ENCODE measurements around the gene PHF20. TPM values are rescaled to one million over a fixed set of nuclear protein-coding genes. Genes with fewer than 3 reads are reported as not detected.
A peak's percentile ranks its signal among the peaks of the same experiment; 100 is the strongest.

The PHF20 gene
- total RNA-seq, 1 experiment from 2014 or later, result 65.8 TPM

GRCh38 chr20:35830264-35830663 lies 58.4 kb downstream of the PHF20 start (continued):
- TF ChIP-seq SOX15 (CRISPR knock-in tag; IDR thresholded peaks at IDR 0.05) (no peak), E2F4 (CRISPR knock-in tag; IDR thresholded peaks at IDR 0.05; ENCODE audit: borderline replicate concordance, low read depth) (no peak)

- CTCF ChIA-PET, result no interaction called here
- H3K27me3 Mint-ChIP-seq (ENCODE audit: low read depth), result no peaks in the 10 kb centered on the region
- peaks cover 23% of the 10 kb centered on the region for H3K36me3 Mint-ChIP-seq
- no peaks in the 10 kb centered on the region for H3K4me1 Mint-ChIP-seq
- peaks cover 9% of the 10 kb centered on the region for H3K9me3 Mint-ChIP-seq
- ATAC-seq, result no peak
- POLR2A ChIA-PET, result no interaction called here
- no peak overlapping the region for H3K4me3 Mint-ChIP-seq
- TF ChIP-seq AR (CRISPR knock-in tag; IDR thresholded peaks at IDR 0.05) (no peak), ELF4 (CRISPR knock-in tag; IDR thresholded peaks at IDR 0.05; ENCODE audit: low read depth) (no peak), EMX1 (CRISPR knock-in tag; IDR thresholded peaks at IDR 0.05) (no peak), ATF3 (CRISPR knock-in tag; conservative IDR thresholded peaks at IDR 0.05) (no peak)
- H3K27ac Mint-ChIP-seq, result no peak overlapping the region
- DNase-seq (ENCODE audit: low spot score), result no peak
These were observed 59.2 kb downstream of the PHF20 start for GRCh38 chr20:35831029-35831428.

- peak overlapping the region; percentile 25 for H3K27ac Mint-ChIP-seq
These were observed 60.2 kb downstream of the PHF20 start for GRCh38 chr20:35831971-35832370.

GRCh38 chr20:35833241-35833640 lies 61.4 kb downstream of the PHF20 start:
- H3K9me3 Mint-ChIP-seq, result peaks cover 9% of the 10 kb centered on the region
- CTCF ChIA-PET, result no interaction called here
- TF ChIP-seq E2F4 (CRISPR knock-in tag; IDR thresholded peaks at IDR 0.05; ENCODE audit: borderline replicate concordance, low read depth), result no peak
- TF ChIP-seq ATF6 (CRISPR knock-in tag; IDR thresholded peaks at IDR 0.05), result no peak
- TF ChIP-seq ZNF219 (CRISPR knock-in tag; IDR thresholded peaks at IDR 0.05; ENCODE audit: borderline replicate concordance), result no peak
- no peak for TF ChIP-seq AR (CRISPR knock-in tag; IDR thresholded peaks at IDR 0.05)
- TF ChIP-seq ZNF416 (CRISPR knock-in tag; IDR thresholded peaks at IDR 0.05), result no peak
- TF ChIP-seq ETV6 (CRISPR knock-in tag; IDR thresholded peaks at IDR 0.05), result no peak
- TF ChIP-seq TEAD4 (CRISPR knock-in tag; IDR thresholded peaks at IDR 0.05), result no peak
- TF ChIP-seq ATF1 (CRISPR knock-in tag; IDR thresholded peaks at IDR 0.05), result no peak
- no peak for TF ChIP-seq ESRRA (CRISPR knock-in tag; IDR thresholded peaks at IDR 0.05; ENCODE audit: borderline replicate concordance)
- no peak for TF ChIP-seq GRHL2 (CRISPR knock-in tag; IDR thresholded peaks at IDR 0.05; ENCODE audit: insufficient replicate concordance, severe bottlenecking)
- TF ChIP-seq ZNF512 (CRISPR knock-in tag; IDR thresholded peaks at IDR 0.05; ENCODE audit: borderline replicate concordance), result no peak
- no peak for TF ChIP-seq RELA (CRISPR knock-in tag; IDR thresholded peaks at IDR 0.05; ENCODE audit: borderline replicate concordance)
- TF ChIP-seq ATF3 (CRISPR knock-in tag; conservative IDR thresholded peaks at IDR 0.05), result no peak

More at GRCh38 chr20:35831971-35832370, 60.2 kb downstream of the PHF20 start:
- ChIA-PET CTCF (interaction anchor here (0.6 kb wide), 1 partner anchor 51 kb away, joined by 3 read pairs; no protein-coding TSS in a partner anchor), POLR2A (interaction anchor here (0.9 kb wide), 1 partner anchor 8 kb away, joined by 4 read pairs; no protein-coding TSS in a partner anchor)
- H3K27me3 Mint-ChIP-seq (ENCODE audit: low read depth), result no peaks in the 10 kb centered on the region
- no peaks in the 10 kb centered on the region for H3K4me1 Mint-ChIP-seq
- peaks cover 9% of the 10 kb centered on the region for H3K9me3 Mint-ChIP-seq
- ATAC-seq (no peak), DNase-seq (ENCODE audit: low spot score) (no peak)
- peaks cover 22% of the 10 kb centered on the region for H3K36me3 Mint-ChIP-seq
- H3K4me3 Mint-ChIP-seq, result no peak overlapping the region
- TF ChIP-seq MXD4 (CRISPR knock-in tag; IDR thresholded peaks at IDR 0.05; ENCODE audit: borderline replicate concordance), result no peak

More at GRCh38 chr20:35833241-35833640, 61.4 kb downstream of the PHF20 start:
- DNase-seq (ENCODE audit: low spot score), result no peak
- no peak overlapping the region for H3K27ac Mint-ChIP-seq
- POLR2A ChIA-PET, result interaction anchor here (0.6 kb wide), 1 partner anchor 12 kb away, joined by 4 read pairs; no protein-coding TSS in a partner anchor
- H3K4me3 Mint-ChIP-seq, result no peak overlapping the region
- H3K4me1 Mint-ChIP-seq, result peaks cover 10% of the 10 kb centered on the region
- ATAC-seq, result no peak
- peaks cover 20% of the 10 kb centered on the region for H3K36me3 Mint-ChIP-seq
- no peaks in the 10 kb centered on the region for H3K27me3 Mint-ChIP-seq (ENCODE audit: low read depth)
